Rectal smooth muscle tissue (tissue), 1 donor: ENCODE measurements around the gene DTWD2.
"Not testable (repeated sequence)": the region's sequence is repeated elsewhere in the genome, so short reads cannot be mapped to it uniquely, and the experiment has no call there.

Source experiments
- H3K27ac ChIP-seq: one replicate; pipeline ENCODE4 v1.7.0; 2013; ENCODE audit warnings: low read depth, low read length, inconsistent platforms
- H3K27me3 ChIP-seq: one replicate; pipeline ENCODE4 v1.7.0; 2013; ENCODE audit warnings: low read length; ENCODE audit not compliant: control insufficient read depth, insufficient read depth
- H3K36me3 ChIP-seq: one replicate; pipeline ENCODE4 v1.7.0; 2013; ENCODE audit warnings: low read length; ENCODE audit not compliant: control insufficient read depth, insufficient read depth
- H3K4me1 ChIP-seq: one replicate; pipeline ENCODE4 v1.7.0; 2013; ENCODE audit warnings: low read length; ENCODE audit not compliant: control insufficient read depth, insufficient read depth
- H3K4me3 ChIP-seq: one replicate; pipeline ENCODE4 v1.7.0; 2013; ENCODE audit warnings: low read length
- H3K9ac ChIP-seq: one replicate; pipeline ENCODE4 v1.7.0; 2013; ENCODE audit warnings: low read length

Gene DTWD2

DNA sequence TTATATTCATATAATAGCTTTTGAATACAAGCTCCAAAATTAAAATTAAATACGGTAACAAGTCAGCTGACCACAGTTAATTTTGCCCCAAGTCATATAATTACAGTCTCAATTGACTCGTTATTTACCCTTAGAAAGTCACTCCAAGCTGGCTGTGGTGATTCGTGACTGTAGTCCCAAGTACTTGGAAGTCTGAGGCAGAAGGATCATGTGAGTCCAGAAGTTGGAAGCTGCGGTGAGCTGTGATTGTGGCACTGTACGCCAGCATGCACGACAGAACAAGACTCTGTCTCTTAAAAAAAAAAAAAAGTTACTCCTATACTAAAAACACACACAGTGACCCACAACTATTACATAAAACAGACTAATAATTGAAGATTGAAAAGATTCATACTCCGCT lies 31.6 kb upstream of the DTWD2 start:
- Histone ChIP-seq H3K27ac (no peak overlapping the region), H3K4me1 (no peaks in the 10 kb centered on the region), H3K4me3 (no peak overlapping the region), H3K36me3 (no peaks in the 10 kb centered on the region), H3K9ac (no peak overlapping the region), H3K27me3 (no peaks in the 10 kb centered on the region)

DNA sequence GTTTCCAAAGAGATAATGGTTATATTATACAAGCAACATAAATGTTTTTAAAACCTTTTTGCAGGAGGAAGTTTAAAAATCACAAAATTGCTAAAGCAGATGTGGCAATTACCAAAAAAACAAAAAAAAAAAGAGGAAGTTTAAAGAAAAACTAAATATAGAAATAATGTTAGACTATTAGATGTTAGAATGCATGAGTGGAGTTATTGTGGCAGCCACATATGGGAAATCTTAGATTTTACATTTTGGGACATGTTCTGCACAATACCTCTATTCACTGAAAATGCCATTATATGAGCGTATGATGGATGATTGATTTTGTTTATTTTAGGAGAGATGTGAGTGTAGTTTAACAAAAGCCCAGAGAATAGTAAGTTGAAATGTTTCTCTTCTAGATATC lies 31.2 kb upstream of the DTWD2 start:
- Histone ChIP-seq H3K27ac (no peak overlapping the region), H3K36me3 (no peaks in the 10 kb centered on the region)

GRCh38 chr5:119017994-119018393 lies 29.6 kb upstream of the DTWD2 start:
- H3K4me1 ChIP-seq = no peaks in the 10 kb centered on the region
- no peaks in the 10 kb centered on the region for H3K36me3 ChIP-seq
- H3K4me3 ChIP-seq = no peak overlapping the region
- H3K27ac ChIP-seq = no peak overlapping the region
- no peaks in the 10 kb centered on the region for H3K27me3 ChIP-seq
- H3K9ac ChIP-seq = no peak overlapping the region

More for the DNA sequence above, 31.2 kb upstream of the DTWD2 start:
- Histone ChIP-seq H3K4me3 (no peak overlapping the region), H3K4me1 (no peaks in the 10 kb centered on the region), H3K9ac (no peak overlapping the region), H3K27me3 (no peaks in the 10 kb centered on the region)

GRCh38 chr5:119016125-119016774 lies 27.9 kb upstream of the DTWD2 start:
- Histone ChIP-seq H3K27me3 (no peaks in the 10 kb centered on the region), H3K27ac (no peak overlapping the region), H3K4me1 (no peaks in the 10 kb centered on the region), H3K4me3 (no peak overlapping the region), H3K36me3 (no peaks in the 10 kb centered on the region), H3K9ac (no peak overlapping the region)

GRCh38 chr5:119011186-119011585 lies 22.8 kb upstream of the DTWD2 start:
- Histone ChIP-seq H3K36me3 (no peaks in the 10 kb centered on the region), H3K9ac (no peak overlapping the region), H3K4me1 (no peaks in the 10 kb centered on the region), H3K27me3 (no peaks in the 10 kb centered on the region), H3K4me3 (no peak overlapping the region), H3K27ac (no peak overlapping the region)

GRCh38 chr5:119010206-119010605 lies 21.9 kb upstream of the DTWD2 start:
- Histone ChIP-seq H3K27ac (no peak overlapping the region), H3K4me3 (no peak overlapping the region), H3K9ac (no peak overlapping the region), H3K4me1 (no peaks in the 10 kb centered on the region), H3K27me3 (no peaks in the 10 kb centered on the region), H3K36me3 (no peaks in the 10 kb centered on the region)

GRCh38 chr5:119009131-119009530 lies 20.8 kb upstream of the DTWD2 start:
- Histone ChIP-seq H3K4me1 (no peaks in the 10 kb centered on the region), H3K27ac (no peak overlapping the region), H3K36me3 (no peaks in the 10 kb centered on the region), H3K9ac (no peak overlapping the region), H3K27me3 (no peaks in the 10 kb centered on the region), H3K4me3 (no peak overlapping the region)

DNA sequence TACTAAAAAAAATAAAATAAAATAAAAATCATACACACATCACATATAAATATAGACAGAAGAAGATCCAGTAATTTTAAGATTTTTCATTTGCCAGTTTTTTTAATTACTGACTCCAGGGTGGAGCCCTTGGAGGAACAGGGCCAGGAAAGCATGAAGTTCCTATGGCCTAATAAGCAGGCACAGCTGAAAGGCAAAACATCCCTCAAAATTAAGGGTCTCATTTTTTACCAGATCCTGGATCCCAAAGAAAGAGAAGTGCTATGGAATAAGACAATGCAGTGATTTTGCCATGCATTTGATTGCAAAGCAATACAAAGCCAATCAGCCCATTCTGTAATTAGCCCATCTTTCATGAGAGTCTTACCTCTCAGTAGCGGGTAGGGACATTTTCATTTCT lies 11.3 kb upstream of the DTWD2 start:
- no peak overlapping the region for H3K4me3 ChIP-seq
- no peaks in the 10 kb centered on the region for H3K36me3 ChIP-seq
- H3K27ac ChIP-seq = no peak overlapping the region
- H3K9ac ChIP-seq = no peak overlapping the region
- H3K4me1 ChIP-seq = no peaks in the 10 kb centered on the region
- no peaks in the 10 kb centered on the region for H3K27me3 ChIP-seq

DNA sequence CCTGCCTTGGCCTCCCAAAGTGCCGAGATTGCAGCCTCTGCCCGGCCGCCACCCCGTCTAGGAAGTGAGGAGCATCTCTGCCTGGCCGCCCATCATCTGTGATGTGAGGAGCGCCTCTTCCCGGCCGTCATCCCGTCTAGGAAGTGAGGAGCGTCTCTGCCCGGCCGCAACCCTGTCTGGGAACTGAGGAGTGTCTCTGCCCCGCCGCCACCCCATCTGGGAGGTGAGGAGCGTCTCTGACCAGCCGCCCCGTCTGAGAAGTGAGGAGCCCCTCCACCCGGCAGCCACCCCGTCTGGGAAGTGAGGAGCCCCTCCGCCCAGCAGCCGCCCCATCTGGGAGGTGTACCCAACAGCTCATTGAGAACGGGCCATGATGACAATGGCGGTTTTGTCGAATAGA lies 10.5 kb upstream of the DTWD2 start:
- not testable (repeated sequence) for H3K27me3 ChIP-seq, H3K4me1 ChIP-seq, H3K27ac ChIP-seq, H3K9ac ChIP-seq, H3K4me3 ChIP-seq, H3K36me3 ChIP-seq

GRCh38 chr5:118996098-118996497 lies 7.8 kb upstream of the DTWD2 start:
- Histone ChIP-seq H3K27ac (no peak overlapping the region), H3K9ac (no peak overlapping the region), H3K27me3 (no peaks in the 10 kb centered on the region)

DNA sequence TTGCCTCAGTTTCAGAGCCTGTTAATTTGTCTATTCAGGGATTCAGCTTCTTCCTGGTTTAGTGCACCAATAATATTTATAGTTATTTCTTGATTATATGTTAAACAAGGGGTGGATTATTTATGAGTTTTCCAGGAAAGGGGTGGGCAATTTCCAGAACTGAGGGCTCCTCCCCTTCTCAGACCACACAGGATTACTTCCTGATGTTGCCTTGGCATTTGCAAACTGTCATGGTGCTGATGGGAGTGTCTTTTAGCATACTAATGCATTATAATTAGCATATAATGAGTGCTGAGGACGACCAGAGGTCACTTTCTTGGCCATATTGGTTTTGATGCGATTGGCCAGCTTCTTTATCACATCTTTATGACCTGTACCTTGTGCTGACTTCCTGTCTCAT lies 6.2 kb upstream of the DTWD2 start:
- Histone ChIP-seq H3K4me1 (no peaks in the 10 kb centered on the region), H3K9ac (no peak overlapping the region), H3K27me3 (no peaks in the 10 kb centered on the region), H3K27ac (no peak overlapping the region), H3K4me3 (no peak overlapping the region), H3K36me3 (no peaks in the 10 kb centered on the region)

More at GRCh38 chr5:118996098-118996497, 7.8 kb upstream of the DTWD2 start:
- Histone ChIP-seq H3K36me3 (no peaks in the 10 kb centered on the region), H3K4me1 (no peaks in the 10 kb centered on the region), H3K4me3 (no peak overlapping the region)

DNA sequence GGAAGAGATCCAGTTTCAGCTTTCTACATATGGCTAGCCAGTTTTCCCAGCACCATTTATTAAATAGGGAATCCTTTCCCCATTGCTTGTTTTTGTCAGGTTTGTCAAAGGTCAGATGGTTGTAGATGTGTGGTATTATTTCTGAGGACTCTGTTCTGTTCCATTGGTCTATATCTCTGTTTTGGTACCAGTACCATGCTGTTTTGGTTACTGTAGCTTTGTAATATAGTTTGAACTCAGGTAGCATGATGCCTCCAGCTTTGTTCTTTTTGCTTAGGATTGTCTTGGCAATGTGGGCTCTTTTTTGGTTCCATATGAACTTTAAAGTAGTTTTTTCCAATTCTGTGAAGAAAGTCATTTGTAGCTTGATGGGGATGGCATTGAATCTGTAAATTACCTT lies 4.8 kb upstream of the DTWD2 start:
- not testable (repeated sequence) for H3K27me3 ChIP-seq, H3K4me3 ChIP-seq

DNA sequence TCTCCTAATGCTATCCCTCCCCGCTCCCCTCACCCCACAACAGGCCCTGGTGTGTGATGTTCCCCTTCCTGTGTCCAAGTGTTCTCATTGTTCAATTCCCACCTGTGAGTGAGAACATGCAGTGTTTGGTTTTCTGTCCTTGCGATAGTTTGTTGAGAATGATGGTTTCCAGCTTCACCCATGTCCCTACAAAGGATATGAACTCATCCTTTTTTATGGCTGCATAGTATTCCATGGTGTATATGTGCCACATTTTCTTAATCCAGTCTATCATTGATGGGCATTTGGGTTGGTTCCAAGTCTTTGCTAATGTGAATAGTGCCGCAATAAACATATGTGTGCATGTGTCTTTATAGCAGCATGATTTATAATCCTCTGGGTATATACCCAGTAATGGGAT lies 3.7 kb upstream of the DTWD2 start:
- not testable (repeated sequence) for H3K9ac ChIP-seq, H3K27me3 ChIP-seq, H3K4me1 ChIP-seq, H3K27ac ChIP-seq, H3K4me3 ChIP-seq, H3K36me3 ChIP-seq

More for the DNA sequence above, 4.8 kb upstream of the DTWD2 start:
- not testable (repeated sequence) for H3K4me1 ChIP-seq, H3K9ac ChIP-seq, H3K36me3 ChIP-seq, H3K27ac ChIP-seq
